Aorta (tissue), 5 donors: Measurements from ENCODE around the gene MPDU1. TPM values are rescaled to one million over a fixed set of nuclear protein-coding genes. Genes with fewer than 3 reads are reported as not detected.
A peak's percentile ranks its signal among the peaks of the same experiment; 100 is the strongest.

Source experiments
- ATAC-seq: fragments of 200-7000 bp; cut with Tn5 transposase; one replicate; pipeline ENCODE4 v1.9.1; 2022; ENCODE audit warnings: moderate library complexity; ENCODE audit not compliant: low FRiP score
- DNase-seq, 2 donors: peaks; one replicate each; pipeline ENCODE4 v3.0.0-alpha.2; 2020
- H3K27ac ChIP-seq, 2 donors: one replicate each; pipeline ENCODE4 v1.5.1; 2013; ENCODE audit warnings: low read length in 2 of 2, mild to moderate bottlenecking in 2 of 2, moderate library complexity in 2 of 2, control low read depth in 1 of 2, inconsistent platforms in 1 of 2, low read depth in 1 of 2
- H3K27me3 ChIP-seq, 2 donors: one replicate each; pipeline ENCODE4 v1.6.1; 2013; ENCODE audit warnings: control low read depth in 1 of 2, low read length in 1 of 2, mild to moderate bottlenecking in 1 of 2, moderate library complexity in 1 of 2; ENCODE audit not compliant: insufficient read depth in 2 of 2, control insufficient read depth in 1 of 2
- H3K36me3 ChIP-seq, 2 donors: one replicate each; pipeline ENCODE4 v1.6.1; 2013; ENCODE audit warnings: control low read depth in 1 of 2, low read length in 1 of 2, mild to moderate bottlenecking in 1 of 2; ENCODE audit not compliant: insufficient read depth in 2 of 2, control insufficient read depth in 1 of 2
- H3K4me1 ChIP-seq, 2 donors: one replicate each; pipeline ENCODE4 v1.6.1; 2013; ENCODE audit warnings: low read length in 2 of 2, control low read depth in 1 of 2, mild to moderate bottlenecking in 1 of 2, moderate library complexity in 1 of 2; ENCODE audit not compliant: insufficient read depth in 2 of 2, control insufficient read depth in 1 of 2
- H3K4me3 ChIP-seq, 2 donors: one replicate each; pipeline ENCODE4 v1.5.1; 2013; ENCODE audit warnings: low read length in 2 of 2, control low read depth in 1 of 2, mild to moderate bottlenecking in 1 of 2
- H3K9me3 ChIP-seq: one replicate; pipeline ENCODE4 v1.6.1; 2013; ENCODE audit warnings: mild to moderate bottlenecking, low read length; ENCODE audit not compliant: control insufficient read depth
- WGBS, 2 donors: extraction: QIAGEN DNeasy Blood & Tissue Kit; methylation state at CpG; one replicate each; pipeline ENCODE4 v1.1.7; 2013; 5-methylcytosine and 5-hydroxymethylcytosine counted together
- intact Hi-C, 2 donors: fragments of 100-400 bp; cut with DNase I; formaldehyde crosslinking; loops; one replicate each; pipeline versions ENCODE4 v1.14.2 to v1.15.0; 2022
- polyA plus RNA-seq, 2 donors: library from polyadenylated mRNA; stranded (reverse); fragments of 200-250 nt; gene quantifications; one replicate each; pipeline ENCODE4 v1.2.3, GENCODE V29; 2013
- total RNA-seq, 2 donors: library from RNA; stranded (reverse); fragmentation: NEBNext Ultra II Directional; extraction: Animal tissue kit (Norgen Biotek cat#: 25700); gene quantifications; one replicate each; pipeline ENCODE4 v1.2.1, GENCODE V29; 2021
- donor health status: healthy with polysubstance abuse.
- donor health status: Bipolar disorder and iron deficiency.
- donor health status: DM: no; HTN: no; CAD: no.
- donor health status: DM: no; HTN: no; CAD: no.
- donor health status: DM: yes; HTN: yes; CAD: no.

The MPDU1 gene
- total and polyA plus RNA-seq, 4 donors: 12.0 to 24.7 (median 21.1) TPM

GRCh38 chr17:7558544-7559319 is 24.9 kb upstream of the MPDU1 start, which contains the start of gene TNFSF13:
Gene TNFSF13, plus strand, starts transcription at chr17:7558750. Its CDS starts 290 bp downstream, at chr17:7559040.
- ATAC-seq: peak; percentile 34
- WGBS, 2 donors: 22 to 25% methylated on average over 16 of the region's 16 CpGs
- intact Hi-C loops: loop anchor here (1.0 to 5.0 kb wide), 3 partner anchors 42 to 206 kb away; partner anchors contain the start of gene KCTD11 (in 1 of the 2)

GRCh38 chr17:7559320-7560171 is 24.1 kb upstream of the MPDU1 start:
- intact Hi-C loops: loop anchor here (1.0 to 10.0 kb wide), 4 partner anchors 43 to 207 kb away; partner anchors contain the start of genes KCTD11 (in 2 of the 2) and TMEM95 (in 1 of the 2)
- WGBS, 2 donors: 67 to 77% methylated on average over 18 of the region's 18 CpGs
- Histone ChIP-seq H3K4me1 (no peaks in the 10 kb centered on the region), H3K9me3 (no peaks in the 10 kb centered on the region), H3K27ac (peak overlapping the region in 1 of 2 donors; percentile 93), H3K27me3 (no peaks in the 10 kb centered on the region), H3K4me3 (no peak overlapping the region), H3K36me3 (no peaks in the 10 kb centered on the region)
- no peak for ATAC-seq
- DNase-seq: no peak

More at GRCh38 chr17:7558544-7559319, 24.9 kb upstream of the MPDU1 start, which contains the start of gene TNFSF13:
- Histone ChIP-seq H3K4me3 (no peak within 1 kb of the TSS), H3K36me3 (no peaks in the 10 kb centered on the region), H3K27ac (peak within 1 kb of the TSS; percentile 62 to 93), H3K4me1 (no peaks in the 10 kb centered on the region), H3K27me3 (no peaks in the 10 kb centered on the region), H3K9me3 (no peaks in the 10 kb centered on the region)
- DNase-seq: peak; percentile 80 to 81

DNA sequence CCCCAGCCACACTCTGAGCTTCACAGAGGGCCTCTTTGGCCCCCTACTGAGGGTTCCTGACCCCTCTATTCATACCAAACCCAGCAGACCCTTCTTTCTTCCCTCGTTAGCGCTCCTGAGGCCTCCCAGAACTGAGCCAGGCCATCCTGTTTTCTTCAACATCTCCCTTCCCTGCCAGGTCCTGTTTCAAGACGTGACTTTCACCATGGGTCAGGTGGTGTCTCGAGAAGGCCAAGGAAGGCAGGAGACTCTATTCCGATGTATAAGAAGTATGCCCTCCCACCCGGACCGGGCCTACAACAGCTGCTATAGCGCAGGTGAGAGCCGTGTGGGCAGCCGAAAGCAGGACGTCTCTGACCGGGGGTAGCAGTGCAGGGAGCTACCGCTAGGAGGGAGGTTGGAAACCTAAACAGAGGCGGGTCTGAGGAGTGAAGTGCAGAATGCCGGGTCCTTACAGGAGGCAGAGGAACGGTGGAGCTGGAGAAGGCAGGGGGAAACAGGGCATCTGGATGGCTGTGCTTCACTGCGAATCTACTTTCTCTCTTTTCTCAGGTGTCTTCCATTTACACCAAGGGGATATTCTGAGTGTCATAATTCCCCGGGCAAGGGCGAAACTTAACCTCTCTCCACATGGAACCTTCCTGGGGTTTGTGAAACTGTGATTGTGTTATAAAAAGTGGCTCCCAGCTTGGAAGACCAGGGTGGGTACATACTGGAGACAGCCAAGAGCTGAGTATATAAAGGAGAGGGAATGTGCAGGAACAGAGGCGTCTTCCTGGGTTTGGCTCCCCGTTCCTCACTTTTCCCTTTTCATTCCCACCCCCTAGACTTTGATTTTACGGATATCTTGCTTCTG is 23.3 kb upstream of the MPDU1 start:
- Histone ChIP-seq H3K27ac (peak overlapping the region in 1 of 2 donors; percentile 34), H3K27me3 (no peaks in the 10 kb centered on the region), H3K4me3 (no peak overlapping the region), H3K9me3 (no peaks in the 10 kb centered on the region), H3K36me3 (peaks cover 0 to 2% of the 10 kb centered on the region in 2 donors), H3K4me1 (no peaks in the 10 kb centered on the region)
- 28 to 29% methylated on average over 22 of the region's 22 CpGs for WGBS, 2 donors
- peak; percentile 79 to 88 for DNase-seq
- intact Hi-C loops: loop anchor here (1.0 to 10.0 kb wide), 2 partner anchors 46 to 206 kb away; partner anchors contain the start of genes KCTD11 (in 1 of the 2) and TMEM95 (in 1 of the 2)
- ATAC-seq: peak; percentile 39

DNA sequence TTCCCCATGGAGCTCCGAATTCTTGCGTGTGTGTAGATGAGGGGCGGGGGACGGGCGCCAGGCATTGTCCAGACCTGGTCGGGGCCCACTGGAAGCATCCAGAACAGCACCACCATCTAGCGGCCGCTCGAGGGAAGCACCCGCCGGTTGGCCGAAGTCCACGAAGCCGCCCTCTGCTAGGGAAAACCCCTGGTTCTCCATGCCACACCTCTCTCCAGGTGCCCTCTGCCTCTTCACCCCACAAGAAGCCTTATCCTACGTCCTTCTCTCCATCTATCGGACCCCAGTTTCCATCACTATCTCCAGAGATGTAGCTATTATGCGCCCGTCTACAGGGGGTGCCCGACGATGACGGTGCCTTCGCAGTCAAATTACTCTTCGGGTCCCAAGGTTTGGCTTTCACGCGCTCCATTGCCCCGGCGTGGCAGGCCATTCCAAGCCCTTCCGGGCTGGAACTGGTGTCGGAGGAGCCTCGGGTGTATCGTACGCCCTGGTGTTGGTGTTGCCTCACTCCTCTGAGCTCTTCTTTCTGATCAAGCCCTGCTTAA is 22.6 kb upstream of the MPDU1 start:
- intact Hi-C loops: loop anchor here (1.0 to 10.0 kb wide), 2 partner anchors 47 to 206 kb away; partner anchors contain the start of genes KCTD11 (in 1 of the 2) and TMEM95 (in 1 of the 2)
- Histone ChIP-seq H3K27me3 (no peaks in the 10 kb centered on the region), H3K9me3 (no peaks in the 10 kb centered on the region), H3K27ac (peak overlapping the region; percentile 44 to 64), H3K4me1 (no peaks in the 10 kb centered on the region), H3K36me3 (peaks cover 0 to 3% of the 10 kb centered on the region in 2 donors), H3K4me3 (peak overlapping the region; percentile 68 to 77)
- ATAC-seq (peak; percentile 89), DNase-seq (peak; percentile 94 to 97)
- WGBS, 2 donors: 0% methylated on average over 32 of the region's 32 CpGs

DNA sequence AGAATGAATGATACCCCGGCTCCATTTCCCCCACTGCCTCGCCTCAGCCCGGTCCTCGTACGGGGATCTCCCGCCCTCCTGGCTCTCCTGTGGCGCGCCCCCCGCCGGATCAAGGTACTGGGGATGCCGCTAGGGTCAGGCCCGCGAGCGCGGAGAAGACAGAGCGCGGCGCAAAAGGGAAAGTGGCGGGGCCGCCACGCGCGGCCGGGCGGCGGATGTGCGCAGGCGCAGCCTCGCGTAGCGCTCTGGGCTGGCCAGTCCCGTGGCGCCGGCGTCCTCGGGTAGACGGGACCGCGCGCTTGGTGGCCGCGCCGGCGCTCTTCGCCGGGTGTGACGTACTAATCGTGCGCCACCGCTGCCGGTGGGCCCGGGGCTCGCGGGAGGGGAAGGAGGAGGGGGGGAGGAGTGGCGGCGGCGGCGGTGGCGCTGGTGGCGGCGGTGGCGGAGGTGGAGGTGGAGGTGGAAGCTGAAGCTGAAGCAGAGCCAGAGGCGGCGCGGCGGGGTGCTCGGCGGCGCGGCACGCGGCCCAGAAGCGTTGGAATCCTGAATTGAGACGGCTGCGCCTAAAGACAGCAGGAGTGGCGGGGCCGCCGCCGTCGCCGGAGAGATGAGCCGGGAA is 22.0 kb upstream of the MPDU1 start, which contains the start of gene SENP3:
SENP3 (plus strand) TSS at position 331 of the 619 bp plus-strand sequence. CDS start 1,158 bp downstream, outside the sequence.
- peak within 1 kb of the TSS; percentile 44 to 71 for H3K27ac ChIP-seq
- H3K4me1 ChIP-seq: no peaks in the 10 kb centered on the region
- H3K9me3 ChIP-seq: no peaks in the 10 kb centered on the region
- 0 to 1% methylated on average over 17 to 82 of the region's 82 CpGs for WGBS, 2 donors
- DNase-seq (peak; percentile 94 to 97), ATAC-seq (peak; percentile 92)
- intact Hi-C loops: loop anchor here (1.0 to 10.0 kb wide), 2 partner anchors 47 to 207 kb away; partner anchors contain the start of genes KCTD11 (in 1 of the 2) and TMEM95 (in 1 of the 2)
- H3K4me3 ChIP-seq: peak within 1 kb of the TSS; percentile 74 to 77
- H3K36me3 ChIP-seq: peaks cover 0 to 3% of the 10 kb centered on the region in 2 donors
- no peaks in the 10 kb centered on the region for H3K27me3 ChIP-seq

DNA sequence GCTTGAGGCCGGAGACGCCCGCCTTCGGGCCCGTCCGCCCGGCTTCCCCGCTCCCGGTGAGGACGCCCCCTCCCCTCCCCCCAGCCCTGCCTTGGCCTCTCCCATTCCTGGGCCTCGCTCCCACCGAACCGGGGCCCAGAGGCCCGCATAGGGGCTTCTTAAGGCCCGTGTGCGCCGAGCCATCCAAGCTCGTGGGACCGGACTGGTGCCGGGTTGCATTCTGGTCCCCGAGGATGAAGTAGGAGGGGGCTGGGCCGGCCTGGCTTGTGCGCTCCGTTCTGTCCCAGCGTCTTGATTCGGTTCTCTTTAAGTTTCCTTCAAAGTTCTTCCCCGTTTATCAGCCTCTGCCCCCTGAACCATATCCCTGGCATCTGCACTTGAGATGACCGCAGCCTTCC is 21.4 kb upstream of the MPDU1 start:
- no peaks in the 10 kb centered on the region for H3K27me3 ChIP-seq
- ATAC-seq (no peak), DNase-seq (no peak)
- no peaks in the 10 kb centered on the region for H3K4me1 ChIP-seq
- no peaks in the 10 kb centered on the region for H3K9me3 ChIP-seq
- intact Hi-C loops: loop anchor here in 1 of 2 donors (10.0 kb wide), 1 partner anchor 207 kb away; the partner anchor contains the start of genes KCTD11 and TMEM95
- H3K4me3 ChIP-seq: peak overlapping the region; percentile 74 to 77
- H3K36me3 ChIP-seq: peaks cover 0 to 3% of the 10 kb centered on the region in 2 donors
- 1% methylated on average over 18 to 28 of the region's 28 CpGs for WGBS, 2 donors
- H3K27ac ChIP-seq: peak overlapping the region in 1 of 2 donors; percentile 71
